Caco-2 (cell line): Measurements from ENCODE around the gene ODAD3. TPM values are rescaled to one million over a fixed set of nuclear protein-coding genes. Genes with fewer than 3 reads are reported as not detected.
"Not testable (repeated sequence)": the region's sequence is repeated elsewhere in the genome, so short reads cannot be mapped to it uniquely, and the experiment has no call there.

ENCODE experiments used
- BruUV-seq: library from RNA; stranded (reverse); fragments of 400-500 nt; replicated peaks from 2 replicates; lab custom pipeline; 2021; lab: Mats Ljungman, UMichigan
- CTCF ChIA-PET: fragments of 300-600 bp; sonication (Branson Sonifier 250); formaldehyde crosslinking; loops from one replicate; lab custom pipeline; 2022; ENCODE audit warnings: antibody characterized with exemption; lab: Charles Lee
- POLR2A ChIA-PET: fragments of 300-600 bp; sonication (Branson Sonifier 250); formaldehyde crosslinking; loops from one replicate; lab custom pipeline; 2022; ENCODE audit warnings: antibody characterized with exemption; lab: Charles Lee
- DNase-seq, 2 experiments: peaks; one replicate each; pipeline versions ENCODE4 v3.0.0 to v3.0.0-alpha.2; 2020 to 2022
- H3K27me3 ChIP-seq: replicated peaks from 2 replicates; pipeline ENCODE4 v1.6.0; 2011; ENCODE audit warnings: low read length; ENCODE audit not compliant: control insufficient read depth, insufficient read depth
- H3K36me3 ChIP-seq: 2 replicates; pipeline ENCODE4 v1.5.1; 2011; ENCODE audit warnings: low read length; ENCODE audit not compliant: control insufficient read depth, insufficient read depth
- H3K4me1 ChIP-seq: fragments of 250-450 bp; sonication (Bioruptor Pico); 2 replicates; pipeline ENCODE4 v1.5.1; 2020; ENCODE audit warnings: mild to moderate bottlenecking
- H3K4me3 ChIP-seq: 2 replicates; pipeline ENCODE4 v1.5.1; 2011; ENCODE audit warnings: low read depth, mild to moderate bottlenecking, control low read depth, low read length
- H3K9me3 ChIP-seq: fragments of 250-450 bp; sonication (Bioruptor Pico); 2 replicates; pipeline ENCODE4 v1.5.1; 2020; ENCODE audit warnings: mild to moderate bottlenecking, moderate library complexity
- H3K27ac Mint-ChIP-seq: one replicate; pipeline ENCODE4 v1.8.0; 2022; ENCODE audit warnings: mixed read lengths; ENCODE audit not compliant: unreplicated experiment
- H3K27me3 Mint-ChIP-seq: one replicate; pipeline ENCODE4 v1.8.0; 2022; ENCODE audit warnings: mixed read lengths; ENCODE audit not compliant: insufficient read depth, unreplicated experiment
- H3K36me3 Mint-ChIP-seq: one replicate; pipeline ENCODE4 v1.8.0; 2022; ENCODE audit warnings: mild to moderate bottlenecking, mixed read lengths; ENCODE audit not compliant: insufficient read depth, unreplicated experiment
- H3K4me1 Mint-ChIP-seq: one replicate; pipeline ENCODE4 v1.8.0; 2022; ENCODE audit warnings: low read depth, mixed read lengths; ENCODE audit not compliant: unreplicated experiment
- H3K4me3 Mint-ChIP-seq: one replicate; pipeline ENCODE4 v1.8.0; 2022; ENCODE audit warnings: mild to moderate bottlenecking, moderate library complexity, mixed read lengths; ENCODE audit not compliant: unreplicated experiment
- H3K9me3 Mint-ChIP-seq: one replicate; pipeline ENCODE4 v1.8.0; 2022; ENCODE audit warnings: mixed read lengths; ENCODE audit not compliant: unreplicated experiment
- CTCF ChIP-seq, 2 experiments: fragments of 200-600 bp in 1 of 2; IDR thresholded peaks; 1 replicate in 1 of 2; 2 replicates in 1 of 2; pipeline versions ENCODE4 v1.5.1 to v1.8.0; 2011 to 2022; ENCODE audit warnings: antibody characterized with exemption in 1 of 2, control low read depth in 1 of 2, inconsistent platforms in 1 of 2, low read depth in 1 of 2, low read length in 1 of 2, mild to moderate bottlenecking in 1 of 2, moderate library complexity in 1 of 2; ENCODE audit not compliant: insufficient read depth in 1 of 2, severe bottlenecking in 1 of 2, unreplicated experiment in 1 of 2
- intact Hi-C: fragments of 100-400 bp; cut with micrococcal nuclease; formaldehyde crosslinking; loops from one replicate; pipeline ENCODE4 v1.10.0; 2022; ENCODE audit not compliant: unreplicated experiment
- total RNA-seq: library from RNA; stranded (reverse); gene quantifications from 2 replicates; pipeline ENCODE4 v1.2.3, GENCODE V29; 2022

ODAD3 gene
- total RNA-seq, 1 experiment from 2014 or later = not detected

DNA sequence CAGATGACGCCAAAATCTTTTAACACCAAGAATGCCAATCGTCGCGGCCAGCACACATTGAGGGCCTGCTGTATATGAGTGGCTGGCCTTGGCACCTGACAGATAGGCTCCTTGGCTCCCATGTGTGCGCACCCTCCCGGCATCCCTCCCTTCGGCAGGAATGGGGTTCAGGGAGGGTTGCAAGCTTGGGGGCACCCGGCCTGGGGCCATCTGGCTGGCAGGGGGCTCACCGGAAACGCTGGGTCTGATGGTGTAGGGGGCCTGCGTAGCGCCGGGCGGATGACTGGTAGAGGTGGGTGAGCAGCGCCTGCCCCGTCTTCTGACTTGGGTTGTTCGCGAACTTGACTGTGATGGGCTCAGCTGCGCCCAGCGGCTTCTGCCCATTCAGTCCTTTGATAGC is 22.9 kb upstream of the ODAD3 start:
- peaks cover 5% of the 10 kb centered on the region for H3K36me3 Mint-ChIP-seq
- no TSS peak for BruUV-seq
- no peaks in the 10 kb centered on the region for H3K4me1 Mint-ChIP-seq
- intact Hi-C loops = no loop called here
- DNase-seq = no peak
- no peaks in the 10 kb centered on the region for H3K27me3 Mint-ChIP-seq
- no peak for TF ChIP-seq CTCF (IDR thresholded peaks at IDR 0.05; ENCODE audit: insufficient read depth in 1 of 2, low read depth in 1 of 2, low read length in 1 of 2, severe bottlenecking in 1 of 2, unreplicated experiment in 1 of 2)
- H3K9me3 ChIP-seq = no peaks in the 10 kb centered on the region
- no peaks in the 10 kb centered on the region for H3K36me3 ChIP-seq
- no peaks in the 10 kb centered on the region for H3K4me1 ChIP-seq
- H3K27ac Mint-ChIP-seq = no peak overlapping the region
- ChIA-PET POLR2A (no interaction called here), CTCF (no interaction called here)
- H3K4me3 Mint-ChIP-seq = no peak overlapping the region
- no peaks in the 10 kb centered on the region for H3K27me3 ChIP-seq
- H3K4me3 ChIP-seq = no peak overlapping the region
- H3K9me3 Mint-ChIP-seq = no peaks in the 10 kb centered on the region

DNA sequence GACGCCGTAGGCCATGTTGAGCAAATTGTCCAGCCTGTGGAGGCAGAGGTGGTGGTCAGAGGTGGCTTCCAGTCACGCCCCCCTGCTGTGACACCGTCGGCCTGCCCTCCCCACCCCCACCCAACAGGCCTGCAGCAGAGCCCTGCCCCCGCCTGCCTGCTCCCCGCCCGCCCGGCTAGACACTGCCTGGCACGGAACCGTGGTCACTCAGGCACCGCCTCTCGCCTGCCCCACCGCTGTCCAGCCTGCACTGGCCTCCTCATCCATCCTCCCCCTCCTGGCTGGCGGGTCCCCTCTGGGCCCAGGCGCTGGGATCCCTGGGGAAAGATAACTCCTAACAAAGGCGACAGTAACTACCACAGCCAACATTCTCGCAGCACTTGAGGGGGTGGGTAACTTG is 22.2 kb upstream of the ODAD3 start:
- H3K4me3 ChIP-seq = no peak overlapping the region
- Mint-ChIP-seq H3K27me3 (no peaks in the 10 kb centered on the region), H3K27ac (no peak overlapping the region), H3K4me3 (no peak overlapping the region), H3K36me3 (peaks cover 5% of the 10 kb centered on the region), H3K4me1 (no peaks in the 10 kb centered on the region), H3K9me3 (no peaks in the 10 kb centered on the region)
- POLR2A ChIA-PET = no interaction called here
- no peak for DNase-seq
- no peak for TF ChIP-seq CTCF (IDR thresholded peaks at IDR 0.05; ENCODE audit: insufficient read depth in 1 of 2, low read depth in 1 of 2, low read length in 1 of 2, severe bottlenecking in 1 of 2, unreplicated experiment in 1 of 2)
- H3K9me3 ChIP-seq = no peaks in the 10 kb centered on the region
- intact Hi-C loops = no loop called here
- H3K27me3 ChIP-seq = no peaks in the 10 kb centered on the region
- no peaks in the 10 kb centered on the region for H3K36me3 ChIP-seq
- BruUV-seq = no TSS peak
- CTCF ChIA-PET = no interaction called here
- no peaks in the 10 kb centered on the region for H3K4me1 ChIP-seq

- Mint-ChIP-seq H3K27ac (no peak overlapping the region), H3K27me3 (no peaks in the 10 kb centered on the region), H3K4me3 (no peak overlapping the region), H3K36me3 (peaks cover 5% of the 10 kb centered on the region), H3K4me1 (no peaks in the 10 kb centered on the region), H3K9me3 (no peaks in the 10 kb centered on the region)
- ChIA-PET CTCF (no interaction called here), POLR2A (interaction anchor here (0.7 kb wide), 1 partner anchor 82 kb away, joined by 3 read pairs; no protein-coding TSS in a partner anchor)
- DNase-seq = no peak
- intact Hi-C loops = no loop called here
- no peak for TF ChIP-seq CTCF (IDR thresholded peaks at IDR 0.05; ENCODE audit: insufficient read depth in 1 of 2, low read depth in 1 of 2, low read length in 1 of 2, severe bottlenecking in 1 of 2, unreplicated experiment in 1 of 2)
- H3K36me3 ChIP-seq = no peaks in the 10 kb centered on the region
- H3K27me3 ChIP-seq = no peaks in the 10 kb centered on the region
- H3K4me3 ChIP-seq = no peak overlapping the region
- H3K9me3 ChIP-seq = no peaks in the 10 kb centered on the region
- no TSS peak for BruUV-seq
- no peaks in the 10 kb centered on the region for H3K4me1 ChIP-seq
These were observed 21.7 kb upstream of the ODAD3 start for GRCh38 chr19:11456659-11457058.

DNA sequence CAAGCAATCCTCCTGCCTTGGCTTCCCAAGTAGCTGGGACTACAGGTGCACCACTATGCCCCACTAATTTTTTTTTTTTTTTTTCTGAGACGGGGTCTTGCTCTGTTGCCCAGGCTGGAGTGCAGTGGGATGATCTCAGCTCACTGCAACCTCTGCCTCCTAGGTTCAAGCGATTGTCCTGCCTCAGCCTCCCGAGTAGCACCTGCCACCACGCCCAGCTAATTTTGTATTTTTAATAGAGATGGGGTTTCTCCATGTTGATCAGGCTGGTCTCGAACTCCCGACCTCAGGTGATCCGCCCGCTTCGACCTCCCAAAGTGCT is 20.3 kb upstream of the ODAD3 start:
- H3K4me3 ChIP-seq, H3K27me3 ChIP-seq, BruUV-seq, H3K36me3 ChIP-seq, intact Hi-C loops, POLR2A ChIA-PET, H3K27me3 Mint-ChIP-seq, DNase-seq, H3K9me3 Mint-ChIP-seq, H3K4me3 Mint-ChIP-seq, CTCF ChIA-PET, H3K27ac Mint-ChIP-seq, H3K4me1 ChIP-seq, H3K4me1 Mint-ChIP-seq, H3K9me3 ChIP-seq: not testable (repeated sequence)
- H3K36me3 Mint-ChIP-seq = peaks cover 11% of the 10 kb centered on the region
